LNCAP (cell line): ENCODE data around the gene CDH13.

Experiments used
- CTCF ChIP-seq: fragments of 450-650 bp; IDR thresholded peaks from 2 replicates; pipeline ENCODE4 v1.5.1; 2017; ENCODE audit warnings: mild to moderate bottlenecking

The CDH13 gene

GRCh38 chr16:83215406-83216001 is 588.7 kb downstream of the CDH13 start:
- TF ChIP-seq CTCF, result peak; percentile 97

GRCh38 chr16:83219285-83219684 is 592.5 kb downstream of the CDH13 start:
- no peak for TF ChIP-seq CTCF

- no peak for TF ChIP-seq CTCF
Observed at GRCh38 chr16:83220066-83220465, 593.3 kb downstream of the CDH13 start.

GRCh38 chr16:83224642-83225041 is 597.9 kb downstream of the CDH13 start:
- TF ChIP-seq CTCF, result no peak

GRCh38 chr16:83227336-83227735 is 600.6 kb downstream of the CDH13 start:
- TF ChIP-seq CTCF, result no peak

GRCh38 chr16:83231729-83232128 is 605.0 kb downstream of the CDH13 start:
- TF ChIP-seq CTCF, result no peak

GRCh38 chr16:83233153-83233552 is 606.4 kb downstream of the CDH13 start:
- TF ChIP-seq CTCF, result no peak
